Peyer's patch (tissue), 4 donors: ENCODE measurements around the gene THAP5.

Experiments used
- POLR2A ChIP-seq, 2 donors: fragments of 450-650 bp; IDR thresholded peaks; one replicate each; pipeline ENCODE4 v1.5.1; 2017; ENCODE audit warnings: antibody characterized with exemption in 2 of 2, mild to moderate bottlenecking in 2 of 2, moderate library complexity in 2 of 2
- TF ChIP-seq, protein P1 (sequence below), 6 experiments: fragments of 450-650 bp in 4 of 6; fragments of 200-600 bp in 2 of 6; sonication (generic) in 1 of 6; IDR thresholded peaks; one replicate each; pipeline ENCODE4 v1.5.1; 2017 to 2019; ENCODE audit warnings: antibody characterized with exemption in 6 of 6, mild to moderate bottlenecking in 3 of 6, moderate library complexity in 1 of 6

GRCh38 chr7:108600399-108600798, 30.9 kb upstream of the THAP5 start:
- TF ChIP-seq POLR2A (IDR thresholded peaks at IDR 0.05): no peak
- TF ChIP-seq, protein P1, sequence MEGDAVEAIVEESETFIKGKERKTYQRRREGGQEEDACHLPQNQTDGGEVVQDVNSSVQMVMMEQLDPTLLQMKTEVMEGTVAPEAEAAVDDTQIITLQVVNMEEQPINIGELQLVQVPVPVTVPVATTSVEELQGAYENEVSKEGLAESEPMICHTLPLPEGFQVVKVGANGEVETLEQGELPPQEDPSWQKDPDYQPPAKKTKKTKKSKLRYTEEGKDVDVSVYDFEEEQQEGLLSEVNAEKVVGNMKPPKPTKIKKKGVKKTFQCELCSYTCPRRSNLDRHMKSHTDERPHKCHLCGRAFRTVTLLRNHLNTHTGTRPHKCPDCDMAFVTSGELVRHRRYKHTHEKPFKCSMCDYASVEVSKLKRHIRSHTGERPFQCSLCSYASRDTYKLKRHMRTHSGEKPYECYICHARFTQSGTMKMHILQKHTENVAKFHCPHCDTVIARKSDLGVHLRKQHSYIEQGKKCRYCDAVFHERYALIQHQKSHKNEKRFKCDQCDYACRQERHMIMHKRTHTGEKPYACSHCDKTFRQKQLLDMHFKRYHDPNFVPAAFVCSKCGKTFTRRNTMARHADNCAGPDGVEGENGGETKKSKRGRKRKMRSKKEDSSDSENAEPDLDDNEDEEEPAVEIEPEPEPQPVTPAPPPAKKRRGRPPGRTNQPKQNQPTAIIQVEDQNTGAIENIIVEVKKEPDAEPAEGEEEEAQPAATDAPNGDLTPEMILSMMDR (IDR thresholded peaks at IDR 0.05): no peak
